LHCN-M2 (cell line): ENCODE measurements around the gene CASP5. TPM values are rescaled to one million over a fixed set of nuclear protein-coding genes. Genes with fewer than 3 reads are reported as not detected.
"Not testable (repeated sequence)": the region's sequence is repeated elsewhere in the genome, so short reads cannot be mapped to it uniquely, and the experiment has no call there.

Experiments used
- DNase-seq: peaks from one replicate; pipeline ENCODE4 v3.0.0-alpha.2; 2012; ENCODE audit warnings: low read depth
- total RNA-seq: library from RNA; depleted of rRNA; stranded (reverse); fragments of >200 nt; gene quantifications from 2 replicates; pipeline ENCODE4 v1.2.3, GENCODE V29; 2014

CASP5 gene
- total RNA-seq, 1 experiment from 2014 or later, result not detected

GRCh38 chr11:105033781-105034180, 10.8 kb upstream of the CASP5 start:
- no peak for DNase-seq

GRCh38 chr11:105033343-105033742, 10.4 kb upstream of the CASP5 start:
- no peak for DNase-seq

- DNase-seq, result no peak
These were observed 9.5 kb upstream of the CASP5 start for GRCh38 chr11:105032495-105032894.

GRCh38 chr11:105027678-105028077, 4.7 kb upstream of the CASP5 start:
- DNase-seq, result no peak

GRCh38 chr11:105024394-105024793, 1.4 kb upstream of the CASP5 start:
- DNase-seq, result no peak

GRCh38 chr11:105022527-105022926, 441 bp downstream of the CASP5 start:
- no peak for DNase-seq

- no peak for DNase-seq
These were observed 15.5 kb downstream of the CASP5 start for GRCh38 chr11:105007463-105007862.

- no peak for DNase-seq
These were observed 17.5 kb downstream of the CASP5 start for GRCh38 chr11:105005451-105005845.

GRCh38 chr11:105004021-105004420, 18.9 kb downstream of the CASP5 start:
- DNase-seq, result no peak

GRCh38 chr11:105003151-105003550, 19.8 kb downstream of the CASP5 start:
- DNase-seq, result no peak

GRCh38 chr11:105000797-105001196, 22.2 kb downstream of the CASP5 start:
- DNase-seq, result no peak

- DNase-seq, result peak; percentile 16
These were observed 22.8 kb downstream of the CASP5 start for GRCh38 chr11:105000167-105000566.

GRCh38 chr11:104999721-105000120, 23.2 kb downstream of the CASP5 start:
- no peak for DNase-seq

- peak; percentile 45 for DNase-seq
These were observed 25.7 kb downstream of the CASP5 start for GRCh38 chr11:104997288-104997687.

GRCh38 chr11:104995001-104995408, 28.0 kb downstream of the CASP5 start:
- no peak for DNase-seq

- DNase-seq, result no peak
These were observed 30.2 kb downstream of the CASP5 start for GRCh38 chr11:104992781-104993180.

- DNase-seq, result no peak
These were observed 31.0 kb downstream of the CASP5 start for GRCh38 chr11:104991994-104992393.

- DNase-seq, result no peak
These were observed 38.2 kb downstream of the CASP5 start for GRCh38 chr11:104984808-104985207.

GRCh38 chr11:104979839-104980238, 43.1 kb downstream of the CASP5 start:
- DNase-seq, result no peak

- no peak for DNase-seq
These were observed 49.4 kb downstream of the CASP5 start for GRCh38 chr11:104973616-104974015.

- DNase-seq, result not testable (repeated sequence)
These were observed 50.0 kb downstream of the CASP5 start for GRCh38 chr11:104972924-104973323.

GRCh38 chr11:104970756-104971155, 52.2 kb downstream of the CASP5 start:
- DNase-seq, result no peak

- DNase-seq, result peak; percentile 55
These were observed 53.9 kb downstream of the CASP5 start for GRCh38 chr11:104968856-104969776.
